GM12873 (cell line): ENCODE measurements around the gene HOXC5.
A peak's percentile ranks its signal among the peaks of the same experiment; 100 is the strongest.

Experiments used
- TF ChIP-seq, protein P1 (sequence below): IDR thresholded peaks from 2 replicates; pipeline ENCODE4 v1.5.1; 2012; ENCODE audit warnings: low read depth, mild to moderate bottlenecking, moderate library complexity, low read length, control low read depth; ENCODE audit not compliant: insufficient read depth; ENCODE audit errors: missing control alignments

The HOXC5 gene

DNA sequence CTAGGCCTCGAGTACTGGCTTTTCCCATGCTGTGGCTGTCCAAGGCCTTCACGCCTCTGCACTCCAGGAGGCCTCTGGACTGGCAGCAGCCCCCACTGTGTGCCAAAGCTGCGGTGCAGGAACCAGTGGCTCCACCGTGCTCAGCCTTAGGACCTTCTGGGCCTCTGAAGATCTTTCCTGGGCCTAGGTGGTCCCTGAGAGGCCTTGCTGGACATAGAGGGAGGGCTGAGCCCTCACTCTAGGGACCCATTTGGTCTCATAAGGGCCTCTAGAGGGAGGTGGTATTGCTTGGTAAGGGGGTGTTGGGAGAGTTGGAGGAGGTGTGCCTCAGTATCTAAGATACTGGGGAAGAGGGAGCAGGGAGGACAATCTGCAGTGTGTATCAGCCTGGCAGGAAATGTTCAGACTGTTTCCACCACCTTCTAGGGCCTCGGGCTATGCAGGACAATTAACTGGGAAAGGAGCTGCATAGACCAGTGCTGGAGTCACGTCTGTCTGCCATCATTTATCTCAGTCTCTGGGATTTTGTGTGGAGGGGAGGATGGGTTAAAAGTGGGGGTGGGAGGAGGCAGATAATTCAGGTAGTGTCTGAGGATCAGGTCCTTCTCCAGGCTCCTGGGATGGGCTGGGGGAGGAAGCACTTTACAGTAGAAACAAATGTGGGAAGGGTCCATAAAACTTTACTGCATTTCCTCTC is 2.9 kb downstream of the HOXC5 start:
- TF ChIP-seq, protein P1, sequence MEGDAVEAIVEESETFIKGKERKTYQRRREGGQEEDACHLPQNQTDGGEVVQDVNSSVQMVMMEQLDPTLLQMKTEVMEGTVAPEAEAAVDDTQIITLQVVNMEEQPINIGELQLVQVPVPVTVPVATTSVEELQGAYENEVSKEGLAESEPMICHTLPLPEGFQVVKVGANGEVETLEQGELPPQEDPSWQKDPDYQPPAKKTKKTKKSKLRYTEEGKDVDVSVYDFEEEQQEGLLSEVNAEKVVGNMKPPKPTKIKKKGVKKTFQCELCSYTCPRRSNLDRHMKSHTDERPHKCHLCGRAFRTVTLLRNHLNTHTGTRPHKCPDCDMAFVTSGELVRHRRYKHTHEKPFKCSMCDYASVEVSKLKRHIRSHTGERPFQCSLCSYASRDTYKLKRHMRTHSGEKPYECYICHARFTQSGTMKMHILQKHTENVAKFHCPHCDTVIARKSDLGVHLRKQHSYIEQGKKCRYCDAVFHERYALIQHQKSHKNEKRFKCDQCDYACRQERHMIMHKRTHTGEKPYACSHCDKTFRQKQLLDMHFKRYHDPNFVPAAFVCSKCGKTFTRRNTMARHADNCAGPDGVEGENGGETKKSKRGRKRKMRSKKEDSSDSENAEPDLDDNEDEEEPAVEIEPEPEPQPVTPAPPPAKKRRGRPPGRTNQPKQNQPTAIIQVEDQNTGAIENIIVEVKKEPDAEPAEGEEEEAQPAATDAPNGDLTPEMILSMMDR: no peak

DNA sequence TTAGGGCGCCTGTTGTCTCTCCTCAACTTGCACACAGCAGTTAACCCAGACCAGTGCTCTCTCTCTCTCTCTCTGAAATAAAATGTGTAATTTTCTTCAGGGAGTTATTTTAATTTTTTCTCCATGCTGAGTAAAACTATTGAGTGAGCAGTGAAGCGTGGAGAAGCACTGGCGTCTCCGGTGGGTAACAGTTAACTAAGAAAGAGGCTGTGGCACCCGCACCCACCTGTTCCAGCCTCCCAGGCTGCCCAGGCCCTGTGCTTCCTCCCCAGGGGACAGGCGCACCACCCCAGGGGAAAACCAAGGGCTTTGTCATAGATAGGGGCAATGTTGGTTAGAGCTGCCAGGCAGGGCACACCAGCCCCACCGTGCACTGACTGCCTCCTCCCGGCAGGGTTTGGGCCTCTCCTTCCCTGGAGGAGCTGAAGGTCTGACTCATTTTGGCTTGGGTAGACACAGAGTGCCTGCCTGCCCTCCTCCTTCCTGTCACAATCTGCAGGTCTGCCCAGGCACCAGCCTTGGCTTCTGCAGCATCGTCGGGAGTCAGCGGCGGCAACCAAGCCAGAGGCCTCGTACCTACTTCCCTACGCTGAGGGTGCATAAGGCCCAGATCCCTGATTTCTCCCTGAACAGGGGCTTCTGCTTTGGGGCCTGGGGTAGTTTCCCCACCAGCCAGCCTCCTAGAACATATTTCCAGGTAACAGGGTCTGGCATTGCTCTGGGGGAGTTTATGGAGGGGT is 3.9 kb downstream of the HOXC5 start:
- TF ChIP-seq, protein P1: peak; percentile 8

DNA sequence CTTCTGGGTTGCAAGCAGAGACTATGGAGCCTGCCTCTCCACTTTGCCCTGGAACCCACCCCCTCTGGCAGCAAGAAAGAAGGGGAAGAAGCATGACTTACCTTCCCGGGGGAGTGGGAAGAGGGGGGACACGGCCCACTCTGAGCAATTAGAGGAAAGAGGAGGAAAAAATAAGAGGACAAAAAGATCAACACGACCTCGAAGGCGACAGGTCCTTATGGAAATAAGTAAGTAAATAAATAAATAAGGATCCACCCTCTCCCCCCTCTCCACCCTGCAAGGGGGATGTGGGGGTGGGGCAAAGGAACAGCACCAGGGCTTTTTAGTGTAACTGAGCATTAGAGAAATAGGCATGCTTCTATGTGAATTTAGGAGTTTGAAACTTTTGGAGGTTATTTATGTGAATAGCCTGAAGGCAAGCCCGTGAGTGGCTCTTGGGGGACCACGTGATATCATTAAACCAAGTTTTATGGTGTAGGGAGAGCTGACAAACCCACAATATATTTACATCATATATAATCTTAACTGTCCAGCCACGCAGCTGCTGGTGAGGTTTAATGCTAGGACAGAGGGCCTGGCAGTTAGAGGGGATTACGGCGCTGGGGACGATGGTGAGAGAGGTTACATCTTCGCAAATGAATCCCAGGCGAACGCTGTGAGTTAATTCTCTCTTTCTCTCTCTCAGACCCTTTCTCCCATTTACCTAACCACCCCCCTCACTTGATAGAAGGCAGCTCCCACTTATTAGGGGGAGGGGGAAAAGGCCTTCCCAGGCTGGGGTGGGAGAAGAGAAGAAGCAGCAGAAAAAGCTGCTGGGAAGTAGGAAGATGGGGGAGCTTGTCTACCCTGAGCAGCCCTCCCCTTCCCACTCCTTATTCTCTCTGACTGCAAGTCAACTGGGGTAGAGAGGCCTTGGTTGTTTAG is 4.8 kb downstream of the HOXC5 start:
- TF ChIP-seq, protein P1: no peak

DNA sequence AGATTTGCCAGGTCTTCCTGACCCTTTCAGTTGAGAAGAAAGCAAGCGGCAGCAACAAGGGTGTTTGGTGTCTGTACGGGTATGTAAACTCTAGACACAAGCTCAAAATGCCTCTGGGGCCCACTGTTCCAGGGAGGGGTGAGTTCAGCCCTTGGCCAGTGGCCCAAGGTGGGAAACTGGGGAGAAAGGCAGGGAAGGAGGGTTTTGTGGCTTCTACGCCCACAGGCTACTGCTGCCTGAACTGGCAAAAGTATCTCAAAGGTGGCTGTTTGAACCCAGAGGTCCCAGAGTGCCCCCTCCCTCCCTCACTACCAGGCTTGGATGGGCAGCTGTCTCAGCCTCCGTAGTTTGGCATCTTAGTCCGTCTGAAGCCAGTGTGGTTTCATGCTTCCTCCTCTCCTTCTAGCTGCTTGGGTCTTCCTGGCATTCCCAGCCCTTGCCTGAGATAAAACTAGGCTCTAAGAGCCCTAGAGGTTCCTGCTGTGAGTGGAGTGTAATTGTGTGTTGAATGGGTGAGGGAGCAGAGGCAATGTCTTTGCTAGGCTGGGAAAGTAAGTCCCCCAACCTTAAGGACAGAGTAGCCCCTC is 5.5 kb downstream of the HOXC5 start:
- TF ChIP-seq, protein P1: no peak

DNA sequence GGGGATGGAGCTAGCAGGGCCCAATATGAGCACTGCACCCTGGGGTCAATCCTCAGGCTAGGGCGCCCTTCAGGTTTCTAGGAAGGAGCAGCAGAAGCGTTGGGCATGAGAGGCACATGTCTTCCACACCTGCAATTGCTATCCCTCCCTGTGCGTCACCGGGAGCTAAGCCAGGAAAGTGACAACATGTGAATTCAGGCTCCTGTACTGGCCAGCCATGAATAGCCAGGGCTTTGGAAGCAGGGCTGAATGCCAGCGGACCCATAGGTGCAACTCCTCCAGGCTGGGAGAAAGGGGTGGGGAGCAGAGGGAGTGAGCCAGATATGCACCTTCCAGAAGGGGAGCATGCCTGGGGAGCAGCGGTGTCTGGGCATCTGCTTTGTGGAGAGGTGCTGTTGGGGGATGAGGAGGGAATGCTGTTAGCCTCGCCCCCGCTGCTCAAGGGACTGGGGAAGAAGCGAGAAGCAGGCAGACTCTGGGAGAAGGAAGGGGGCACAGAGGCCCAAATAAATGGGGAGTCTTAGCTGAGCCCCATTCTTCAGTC is 6.1 kb downstream of the HOXC5 start:
- TF ChIP-seq, protein P1: no peak

DNA sequence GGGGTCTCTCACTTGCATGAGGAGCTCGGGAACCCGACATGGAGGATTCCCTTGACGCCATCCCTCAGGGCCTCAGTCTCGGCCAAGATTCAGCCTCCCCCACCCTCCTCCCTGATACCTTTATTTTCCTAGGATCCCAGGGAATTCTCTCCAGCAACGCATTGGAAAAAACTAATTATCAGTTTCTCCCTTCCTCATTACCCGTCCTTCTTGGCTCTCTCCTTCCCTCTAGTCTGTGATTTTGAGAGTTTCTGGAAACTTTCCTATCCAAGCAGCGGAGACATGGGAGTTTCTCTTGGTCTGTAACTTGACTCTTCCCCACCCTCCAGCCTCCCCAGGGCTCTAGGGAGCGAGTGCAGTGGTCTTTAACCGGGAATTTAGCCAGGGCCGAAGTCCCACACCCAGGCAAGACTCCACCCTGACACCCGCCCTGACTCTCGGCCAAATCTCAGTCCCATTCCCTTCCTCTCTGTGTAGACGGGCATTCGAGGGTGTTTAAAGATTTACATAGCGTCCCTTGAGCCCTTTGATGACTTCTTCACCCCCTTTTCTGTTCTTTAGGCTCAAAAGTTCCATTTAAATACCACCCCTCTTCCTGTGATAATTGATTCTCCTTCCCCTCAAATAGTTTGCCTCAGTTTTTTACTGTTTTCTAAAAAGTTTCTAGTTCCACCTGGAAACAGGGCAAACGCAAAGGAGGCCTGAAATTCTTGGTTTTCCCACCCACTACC is 6.7 kb downstream of the HOXC5 start:
- TF ChIP-seq, protein P1: no peak
